PC-9 (cell line): ENCODE results near the gene KLC1. TPM values are rescaled to one million over a fixed set of nuclear protein-coding genes. Genes with fewer than 3 reads are reported as not detected.

Experiments
- BruUV-seq: library from RNA; stranded (reverse); fragments of 400-500 nt; replicated peaks from 2 replicates; lab custom pipeline; 2021; lab: Mats Ljungman, UMichigan
- CTCF ChIA-PET: fragments of 300-600 bp; sonication (Branson Sonifier 250); formaldehyde crosslinking; loops from one replicate; lab custom pipeline; 2022; ENCODE audit warnings: antibody characterized with exemption; lab: Charles Lee
- POLR2A ChIA-PET: fragments of 300-600 bp; sonication (Branson Sonifier 250); formaldehyde crosslinking; loops from one replicate; lab custom pipeline; 2022; ENCODE audit warnings: antibody characterized with exemption; ENCODE audit not compliant: unreplicated experiment; lab: Charles Lee
- DNase-seq, 2 experiments: peaks; one replicate each; pipeline versions ENCODE4 v3.0.0 to v3.0.0-alpha.2; 2015 to 2022; ENCODE audit warnings: mixed read lengths in 1 of 2
- H2AFZ ChIP-seq: fragments of 200-600 bp; sonication (generic); 2 replicates; pipeline ENCODE4 v1.8.1; 2017; ENCODE audit warnings: antibody characterized with exemption
- H3F3A ChIP-seq: fragments of 200-600 bp; sonication (generic); 2 replicates; pipeline ENCODE4 v1.8.1; 2017; ENCODE audit warnings: antibody characterized with exemption, mild to moderate bottlenecking, low read depth; ENCODE audit not compliant: insufficient read depth
- H3K27ac ChIP-seq: fragments of 200-600 bp; sonication (generic); 2 replicates; pipeline ENCODE4 v1.6.1; 2016; ENCODE audit warnings: mixed run types
- H3K27me3 ChIP-seq: fragments of 200-600 bp; sonication (generic); 2 replicates; pipeline ENCODE4 v1.6.1; 2016; ENCODE audit warnings: low read depth, mixed run types; ENCODE audit not compliant: insufficient read depth
- H3K36me3 ChIP-seq: fragments of 200-600 bp; sonication (generic); 2 replicates; pipeline ENCODE4 v1.6.1; 2016; ENCODE audit warnings: low read depth, mixed run types
- H3K4me1 ChIP-seq: fragments of 200-600 bp; sonication (generic); replicated peaks from 2 replicates; pipeline ENCODE4 v1.6.1; 2016; ENCODE audit warnings: mixed run types; ENCODE audit not compliant: insufficient read depth
- H3K4me2 ChIP-seq: fragments of 200-600 bp; sonication (generic); 2 replicates; pipeline ENCODE4 v1.6.1; 2017; ENCODE audit warnings: mixed run types
- H3K4me3 ChIP-seq: fragments of 200-600 bp; sonication (generic); 2 replicates; pipeline ENCODE4 v1.6.1; 2016; ENCODE audit warnings: mixed run types
- H3K79me2 ChIP-seq: fragments of 200-600 bp; sonication (generic); 2 replicates; pipeline ENCODE4 v1.6.1; 2017; ENCODE audit warnings: low read depth, mixed run types
- H3K9me2 ChIP-seq: fragments of 200-600 bp; sonication (generic); 2 replicates; pipeline ENCODE4 v1.8.1; 2017; ENCODE audit warnings: mild to moderate bottlenecking; ENCODE audit not compliant: insufficient read depth
- H3K9me3 ChIP-seq: fragments of 200-600 bp; sonication (generic); 2 replicates; pipeline ENCODE4 v1.8.1; 2016; ENCODE audit warnings: low read depth; ENCODE audit not compliant: insufficient read depth
- H4K20me1 ChIP-seq: fragments of 200-600 bp; sonication (generic); 2 replicates; pipeline ENCODE4 v1.8.1; 2017; ENCODE audit not compliant: insufficient read depth
- EZH2 ChIP-seq: fragments of 200-600 bp; sonication (generic); IDR thresholded peaks from 2 replicates; pipeline ENCODE4 v1.8.0; 2017; ENCODE audit warnings: antibody characterized with exemption, low read depth
- intact Hi-C: fragments of 100-400 bp; cut with micrococcal nuclease; formaldehyde crosslinking; loops from one replicate; pipeline ENCODE4 v1.10.0; 2022; ENCODE audit not compliant: unreplicated experiment
- total RNA-seq: library from RNA; stranded (reverse); gene quantifications from 2 replicates; pipeline ENCODE4 v1.2.3, GENCODE V29; 2021
- TF ChIP-seq, protein P1 (sequence below): fragments of 200-600 bp; sonication (generic); conservative IDR thresholded peaks from 2 replicates; pipeline ENCODE4 v1.6.1; 2017; ENCODE audit warnings: mixed run types, antibody characterized with exemption, mild to moderate bottlenecking, moderate library complexity

The KLC1 gene
- total RNA-seq, 1 experiment from 2014 or later, result 254 TPM

DNA sequence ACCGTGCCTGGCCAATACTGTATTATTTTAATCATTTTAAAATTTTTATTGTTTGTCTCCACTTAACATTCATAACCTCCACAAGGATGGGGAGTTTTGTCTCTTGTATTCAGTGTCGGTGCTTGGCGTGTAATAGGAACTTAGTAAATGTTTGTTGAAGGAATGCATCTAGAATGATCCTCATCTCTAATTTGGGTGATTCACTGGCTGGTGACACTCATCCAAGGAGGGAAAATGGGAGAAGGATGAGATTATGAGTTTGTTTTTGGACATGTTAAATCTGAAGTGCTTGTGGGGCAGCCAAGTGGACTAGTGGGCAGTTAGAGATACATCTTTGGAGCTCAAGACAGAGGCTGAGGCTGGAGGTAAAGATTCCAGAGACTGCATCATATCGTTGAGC is 5.1 kb downstream of the KLC1 start:
- Histone ChIP-seq H3K9me2 (no peaks in the 10 kb centered on the region), H2AFZ (no peak overlapping the region), H3K27ac (no peak overlapping the region), H3K9me3 (no peaks in the 10 kb centered on the region), H3K4me2 (no peak overlapping the region), H3K4me3 (no peak overlapping the region), H3K36me3 (peaks cover 6% of the 10 kb centered on the region; the same call in 1 of the 2 replicates), H3K4me1 (peaks cover 9% of the 10 kb centered on the region), H3K27me3 (no peaks in the 10 kb centered on the region), H3K79me2 (peaks cover 100% of the 10 kb centered on the region), H4K20me1 (peaks cover 94% of the 10 kb centered on the region), H3F3A (peaks cover 27% of the 10 kb centered on the region)
- ChIA-PET CTCF (interaction anchor here (0.6 kb wide), 1 partner anchor 22 kb away, joined by 4 read pairs; no protein-coding TSS in a partner anchor), POLR2A (no interaction called here)
- BruUV-seq, result no TSS peak
- TF ChIP-seq, protein P1, sequence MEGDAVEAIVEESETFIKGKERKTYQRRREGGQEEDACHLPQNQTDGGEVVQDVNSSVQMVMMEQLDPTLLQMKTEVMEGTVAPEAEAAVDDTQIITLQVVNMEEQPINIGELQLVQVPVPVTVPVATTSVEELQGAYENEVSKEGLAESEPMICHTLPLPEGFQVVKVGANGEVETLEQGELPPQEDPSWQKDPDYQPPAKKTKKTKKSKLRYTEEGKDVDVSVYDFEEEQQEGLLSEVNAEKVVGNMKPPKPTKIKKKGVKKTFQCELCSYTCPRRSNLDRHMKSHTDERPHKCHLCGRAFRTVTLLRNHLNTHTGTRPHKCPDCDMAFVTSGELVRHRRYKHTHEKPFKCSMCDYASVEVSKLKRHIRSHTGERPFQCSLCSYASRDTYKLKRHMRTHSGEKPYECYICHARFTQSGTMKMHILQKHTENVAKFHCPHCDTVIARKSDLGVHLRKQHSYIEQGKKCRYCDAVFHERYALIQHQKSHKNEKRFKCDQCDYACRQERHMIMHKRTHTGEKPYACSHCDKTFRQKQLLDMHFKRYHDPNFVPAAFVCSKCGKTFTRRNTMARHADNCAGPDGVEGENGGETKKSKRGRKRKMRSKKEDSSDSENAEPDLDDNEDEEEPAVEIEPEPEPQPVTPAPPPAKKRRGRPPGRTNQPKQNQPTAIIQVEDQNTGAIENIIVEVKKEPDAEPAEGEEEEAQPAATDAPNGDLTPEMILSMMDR, result no peak
- no peak for TF ChIP-seq EZH2
- intact Hi-C loops, result no loop called here
- DNase-seq, result no peak

DNA sequence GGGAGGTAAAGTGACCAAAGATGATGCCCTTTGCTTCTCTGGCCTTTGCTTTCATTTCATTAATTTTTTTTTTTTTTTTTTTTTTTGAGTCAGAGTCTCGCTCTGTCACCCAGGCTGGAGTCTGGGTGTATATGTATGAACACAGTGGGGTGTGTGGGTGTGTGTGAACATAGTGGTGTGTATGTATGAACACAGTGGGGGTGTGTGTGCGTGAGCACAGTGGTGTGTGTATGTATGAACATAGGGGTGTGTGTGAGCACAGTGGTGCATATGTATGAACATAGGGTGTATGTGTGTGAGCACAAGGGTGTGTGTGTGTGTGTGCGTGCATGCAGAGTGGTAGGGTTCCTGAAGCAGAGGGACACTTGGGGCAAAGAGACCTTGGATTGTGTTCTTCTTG is 9.6 kb downstream of the KLC1 start:
- TF ChIP-seq EZH2, result no peak
- TF ChIP-seq, protein P1, result no peak
- no TSS peak for BruUV-seq
- Histone ChIP-seq H3K9me2 (no peaks in the 10 kb centered on the region), H3K4me3 (no peak overlapping the region), H3K79me2 (peaks cover 100% of the 10 kb centered on the region), H3K4me1 (no peaks in the 10 kb centered on the region), H3K9me3 (no peaks in the 10 kb centered on the region), H3K4me2 (no peak overlapping the region), H3K27me3 (no peaks in the 10 kb centered on the region), H4K20me1 (peaks cover 99% of the 10 kb centered on the region), H3K36me3 (peaks cover 6% of the 10 kb centered on the region), H3F3A (peaks cover 26% of the 10 kb centered on the region; the same call in 1 of the 2 replicates), H2AFZ (no peak overlapping the region), H3K27ac (no peak overlapping the region)
- no peak for DNase-seq
- intact Hi-C loops, result no loop called here
- ChIA-PET POLR2A (no interaction called here), CTCF (no interaction called here)

DNA sequence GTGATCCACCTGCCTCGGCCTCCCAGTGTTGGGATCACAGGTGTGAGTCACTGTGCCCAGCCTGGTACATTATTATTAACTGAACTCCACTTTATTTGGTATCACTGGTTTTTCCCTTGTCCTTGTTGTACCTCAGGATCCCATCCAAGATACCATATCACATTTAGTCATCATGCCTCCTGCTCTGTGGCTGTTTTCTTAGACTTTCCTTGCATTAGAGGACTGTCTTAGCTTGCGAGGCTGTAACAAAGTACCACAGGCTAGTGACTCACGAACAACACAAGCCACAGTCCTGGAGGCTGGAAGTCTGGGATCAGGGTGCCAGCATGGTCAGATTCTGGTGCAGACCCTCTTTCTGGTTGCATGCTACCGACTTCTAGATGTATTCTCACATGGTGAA is 12.2 kb downstream of the KLC1 start:
- BruUV-seq, result no TSS peak
- peaks cover 100% of the 10 kb centered on the region for H3K79me2 ChIP-seq
- intact Hi-C loops, result no loop called here
- CTCF ChIA-PET, result no interaction called here
- H3K36me3 ChIP-seq, result no peaks in the 10 kb centered on the region; the same call in 1 of the 2 replicates
- H3K9me2 ChIP-seq, result no peaks in the 10 kb centered on the region
- H3K4me2 ChIP-seq, result no peak overlapping the region
- H3K27me3 ChIP-seq, result no peaks in the 10 kb centered on the region
- no peaks in the 10 kb centered on the region for H3K9me3 ChIP-seq
- no peak overlapping the region for H3K27ac ChIP-seq
- no peak overlapping the region for H2AFZ ChIP-seq
- H3F3A ChIP-seq, result peaks cover 21% of the 10 kb centered on the region; the same call in 1 of the 2 replicates
- peaks cover 99% of the 10 kb centered on the region for H4K20me1 ChIP-seq
- no peaks in the 10 kb centered on the region for H3K4me1 ChIP-seq
- H3K4me3 ChIP-seq, result no peak overlapping the region
- DNase-seq, result no peak
- TF ChIP-seq, protein P1, result no peak
- TF ChIP-seq EZH2, result no peak
- POLR2A ChIA-PET, result no interaction called here
